B cell (primary cell): ENCODE measurements around the gene PPP1R12B.

Source experiments
- EZH2 ChIP-seq: IDR thresholded peaks from 2 replicates; pipeline ENCODE4 v1.6.1; 2012; ENCODE audit warnings: borderline replicate concordance, low read depth, mild to moderate bottlenecking, moderate library complexity, low read length; ENCODE audit not compliant: insufficient read depth, poor library complexity, severe bottlenecking
- TF ChIP-seq, protein P1 (sequence below): fragments of 200-600 bp; IDR thresholded peaks from one replicate; pipeline ENCODE4 v1.8.0; 2022; ENCODE audit warnings: antibody characterized with exemption, mild to moderate bottlenecking

DNA sequence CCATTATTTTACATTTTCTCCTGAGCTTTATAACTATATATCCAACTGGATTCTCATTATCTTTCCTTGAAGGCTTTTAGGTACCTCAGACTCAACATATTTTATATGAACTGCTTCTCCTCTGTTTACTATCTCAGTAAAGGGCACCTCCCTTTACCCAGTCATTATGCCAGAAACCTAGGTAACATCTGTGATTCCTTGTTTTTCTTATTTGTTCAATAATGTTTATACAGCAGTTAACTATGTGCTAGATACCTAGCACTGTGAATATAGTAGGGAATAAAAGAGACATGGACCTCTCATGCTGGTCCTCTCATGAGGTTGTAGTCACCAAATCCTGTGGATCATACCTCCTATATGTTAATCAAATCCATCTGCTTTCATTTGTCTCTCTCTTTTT, 25.6 kb downstream of the PPP1R12B start:
- TF ChIP-seq, protein P1, sequence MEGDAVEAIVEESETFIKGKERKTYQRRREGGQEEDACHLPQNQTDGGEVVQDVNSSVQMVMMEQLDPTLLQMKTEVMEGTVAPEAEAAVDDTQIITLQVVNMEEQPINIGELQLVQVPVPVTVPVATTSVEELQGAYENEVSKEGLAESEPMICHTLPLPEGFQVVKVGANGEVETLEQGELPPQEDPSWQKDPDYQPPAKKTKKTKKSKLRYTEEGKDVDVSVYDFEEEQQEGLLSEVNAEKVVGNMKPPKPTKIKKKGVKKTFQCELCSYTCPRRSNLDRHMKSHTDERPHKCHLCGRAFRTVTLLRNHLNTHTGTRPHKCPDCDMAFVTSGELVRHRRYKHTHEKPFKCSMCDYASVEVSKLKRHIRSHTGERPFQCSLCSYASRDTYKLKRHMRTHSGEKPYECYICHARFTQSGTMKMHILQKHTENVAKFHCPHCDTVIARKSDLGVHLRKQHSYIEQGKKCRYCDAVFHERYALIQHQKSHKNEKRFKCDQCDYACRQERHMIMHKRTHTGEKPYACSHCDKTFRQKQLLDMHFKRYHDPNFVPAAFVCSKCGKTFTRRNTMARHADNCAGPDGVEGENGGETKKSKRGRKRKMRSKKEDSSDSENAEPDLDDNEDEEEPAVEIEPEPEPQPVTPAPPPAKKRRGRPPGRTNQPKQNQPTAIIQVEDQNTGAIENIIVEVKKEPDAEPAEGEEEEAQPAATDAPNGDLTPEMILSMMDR: no peak
- TF ChIP-seq EZH2: no peak
